HepG2 (cell line): ENCODE results near the gene POU1F1. TPM values are rescaled to one million over a fixed set of nuclear protein-coding genes. Genes with fewer than 3 reads are reported as not detected.
"Not testable (repeated sequence)": the region's sequence is repeated elsewhere in the genome, so short reads cannot be mapped to it uniquely, and the experiment has no call there.

Source experiments
- ATAC-seq: fragments of 200-7000 bp; cut with Tn5 transposase; 3 replicates; pipeline ENCODE4 v1.9.1; 2020; ENCODE audit warnings: mild to moderate bottlenecking, moderate library complexity
- BruUV-seq: library from RNA; stranded (reverse); fragments of 400-500 nt; replicated peaks from 2 replicates; lab custom pipeline; 2021; lab: Mats Ljungman, UMichigan
- CTCF ChIA-PET: fragments of 300-600 bp; formaldehyde crosslinking; extraction: SDS; loops from one replicate; lab custom pipeline; 2021; ENCODE audit warnings: low total read pairs, inconsistent platforms, low intra/inter-chr PET ratio; lab: Yijun Ruan, JAX
- POLR2A ChIA-PET: fragments of 350-600 bp; sonication (Branson Sonifier 250); formaldehyde crosslinking; loops from one replicate; lab custom pipeline; 2020; ENCODE audit warnings: antibody characterized with exemption, inconsistent platforms; lab: Yijun Ruan, JAX
- DNase-seq: peaks from one replicate; pipeline ENCODE4 v3.0.0-alpha.2; 2015; ENCODE audit warnings: low spot score
- FAIRE-seq: peaks from 3 replicates; lab custom pipeline; 2011; peaks lifted over from hg19 to GRCh38; lab: Jason Lieb, UNC
- H2AFZ ChIP-seq: one replicate; pipeline ENCODE4 v1.6.1; 2011; ENCODE audit warnings: low read length, inconsistent platforms
- H3K27ac ChIP-seq: fragments of 300-600 bp; 3 replicates; pipeline ENCODE4 v1.8.0; 2011; ENCODE audit warnings: mixed run types, mild to moderate bottlenecking, mixed read lengths, low read length, inconsistent platforms; ENCODE audit not compliant: insufficient read depth; ENCODE audit errors: extremely low read length
- H3K27me3 ChIP-seq, 2 experiments: fragments of 200-600 bp in 1 of 2; 2 replicates in 1 of 2; 3 replicates in 1 of 2; pipeline versions ENCODE4 v1.6.0 to v1.8.0; 2011; ENCODE audit warnings: low read length in 2 of 2, mild to moderate bottlenecking in 2 of 2, moderate library complexity in 2 of 2, inconsistent platforms in 1 of 2; ENCODE audit not compliant: insufficient read depth in 2 of 2, control insufficient read depth in 1 of 2
- H3K36me3 ChIP-seq, 2 experiments: fragments of 200-600 bp in 1 of 2; replicated peaks in 1 of 2; 2 replicates in 1 of 2; 3 replicates in 1 of 2; pipeline versions ENCODE4 v1.5.1 to v1.8.0; 2011; ENCODE audit warnings: low read length in 2 of 2, inconsistent platforms in 1 of 2; ENCODE audit not compliant: insufficient read depth in 2 of 2, control insufficient read depth in 1 of 2
- H3K4me1 ChIP-seq: 2 replicates; pipeline ENCODE4 v1.5.1; 2012; ENCODE audit warnings: low read length, inconsistent platforms; ENCODE audit not compliant: insufficient read depth
- H3K4me2 ChIP-seq: 2 replicates; pipeline ENCODE4 v1.6.0; 2011; ENCODE audit warnings: low read depth, low read length, inconsistent platforms
- H3K4me3 ChIP-seq, 3 experiments: fragments of 200-600 bp in 1 of 3; sonication (generic), shearing (Covaris generic) in 1 of 3; replicated peaks in 1 of 3; 2 replicates each; pipeline ENCODE4 v1.5.1; 2011 to 2016; ENCODE audit warnings: low read length in 3 of 3, inconsistent platforms in 2 of 3, low read depth in 2 of 3, mild to moderate bottlenecking in 2 of 3, control low read depth in 1 of 3, mixed read lengths in 1 of 3; ENCODE audit not compliant: insufficient read depth in 1 of 3
- H3K79me2 ChIP-seq: one replicate; pipeline ENCODE4 v1.6.1; 2011; ENCODE audit warnings: low read length, inconsistent platforms; ENCODE audit not compliant: insufficient read depth
- H3K9ac ChIP-seq: 2 replicates; pipeline ENCODE4 v1.6.0; 2011; ENCODE audit warnings: mild to moderate bottlenecking, low read depth, low read length, inconsistent platforms; ENCODE audit not compliant: insufficient read depth
- H3K9me3 ChIP-seq: 2 replicates; pipeline ENCODE4 v1.5.1; 2012; ENCODE audit warnings: mild to moderate bottlenecking, low read length
- H4K20me1 ChIP-seq: 2 replicates; pipeline ENCODE4 v1.6.0; 2011; ENCODE audit warnings: inconsistent platforms, mild to moderate bottlenecking, low read length, moderate library complexity; ENCODE audit not compliant: insufficient read depth
- CREB3 ChIP-seq: sonication (generic); formaldehyde crosslinking; IDR thresholded peaks from 2 replicates; pipeline ENCODE4 v1.5.0; 2020; ENCODE audit warnings: missing genetic modification reagents
- DNMT1 ChIP-seq: sonication (generic); formaldehyde crosslinking; IDR thresholded peaks from 2 replicates; pipeline ENCODE4 v1.5.1; 2020; ENCODE audit warnings: mild to moderate bottlenecking, missing genetic modification reagents
- GZF1 ChIP-seq: sonication (generic); formaldehyde crosslinking; IDR thresholded peaks from 2 replicates; pipeline ENCODE4 v1.5.1; 2020; ENCODE audit warnings: mild to moderate bottlenecking, missing genetic modification reagents
- HNRNPK ChIP-seq: fragments of 200-400 bp; formaldehyde crosslinking; IDR thresholded peaks from 2 replicates; pipeline ENCODE4 v1.6.1; 2018; ENCODE audit warnings: low read length, low read depth, moderate library complexity, mild to moderate bottlenecking; ENCODE audit not compliant: poor library complexity, severe bottlenecking
- RELA ChIP-seq: sonication (generic); formaldehyde crosslinking; IDR thresholded peaks from 2 replicates; pipeline ENCODE4 v1.4.0; 2020; ENCODE audit warnings: missing genetic modification reagents
- ZNF446 ChIP-seq: sonication (generic); formaldehyde crosslinking; IDR thresholded peaks from 2 replicates; pipeline ENCODE4 v1.5.0; 2020; ENCODE audit warnings: mild to moderate bottlenecking, missing genetic modification reagents
- WGBS: methylation state at CpG from one replicate; pipeline ENCODE4 v1.1.6; 2017; ENCODE audit warnings: low lambda C conversion rate; 5-methylcytosine and 5-hydroxymethylcytosine counted together
- in situ Hi-C: cut with HindIII; loops from 2 replicates; pipeline ENCODE4 v1.10.0; 2017; ENCODE audit warnings: low pct_unique_long_range_greater_than_20kb; ENCODE audit not compliant: extremely low pct_ligation_motif_present
- intact Hi-C: fragments of 100-400 bp; cut with micrococcal nuclease; formaldehyde crosslinking; loops from one replicate; pipeline ENCODE4 v1.10.0; 2022; ENCODE audit not compliant: unreplicated experiment
- polyA plus RNA-seq, 8 experiments: library from polyadenylated mRNA; depleted of rRNA in 3 of 8; stranded (reverse) in 7 of 8; unstranded in 1 of 8; fragments of >200 nt; fragmentation: Illumina TruSeq in 4 of 8; extraction: Trizol in 4 of 8; gene quantifications; 2 replicates each; pipeline versions ENCODE4 v1.2.1 to v1.2.3, GENCODE V29; 2011 to 2016; ENCODE audit warnings: low read depth in 4 of 8, missing spikeins in 1 of 8, mixed read lengths in 1 of 8; ENCODE audit not compliant: insufficient read depth in 1 of 8
- total RNA-seq, 5 experiments: library from RNA; depleted of rRNA; stranded (reverse); fragments of >200 nt; fragmentation: Illumina TruSeq; extraction: Trizol; gene quantifications; 2 replicates each; pipeline ENCODE4 v1.2.3, GENCODE V29; 2016; ENCODE audit warnings: low read depth in 1 of 5
- TF ChIP-seq, protein P1 (sequence below): sonication (generic); formaldehyde crosslinking; IDR thresholded peaks from 2 replicates; pipeline ENCODE4 v1.4.0; 2020; ENCODE audit warnings: missing genetic modification reagents

Gene POU1F1
- total and polyA plus RNA-seq, 2 of the 13 experiments (the other 11 are each of a cell fraction or from before 2014, with no cell fraction given) = not detected

- H3K27ac ChIP-seq = no peak overlapping the region
Observed at GRCh38 chr3:87248831-87249230, 27.6 kb downstream of the POU1F1 start.

DNA sequence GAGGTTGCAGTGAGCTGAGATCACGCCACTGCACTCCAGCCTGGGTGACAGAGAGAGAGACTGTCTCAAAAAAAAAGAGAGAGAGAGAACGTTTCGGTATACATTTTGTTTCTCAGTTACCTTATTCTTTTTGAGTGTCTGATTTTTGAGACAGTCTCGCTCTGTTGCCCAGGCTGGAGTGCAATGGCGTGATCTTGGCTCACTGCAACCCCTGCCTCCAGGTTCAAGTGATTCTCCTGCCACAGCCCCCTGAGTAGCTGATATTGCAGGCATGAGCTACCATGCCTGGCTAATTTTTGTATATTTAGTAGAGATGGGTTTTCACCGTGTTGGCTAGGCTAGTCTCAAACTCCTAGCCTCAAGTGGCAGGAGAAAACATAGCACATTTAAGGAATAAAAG lies 28.2 kb downstream of the POU1F1 start:
- not testable (repeated sequence) for H3K4me2 ChIP-seq, H3K79me2 ChIP-seq, BruUV-seq

More at GRCh38 chr3:87248831-87249230, 27.6 kb downstream of the POU1F1 start:
- Histone ChIP-seq H3K36me3 (peaks cover 0 to 19% of the 10 kb centered on the region in 2 experiments; a peak in 2 of 5 replicates), H4K20me1 (no peaks in the 10 kb centered on the region), H3K27me3 (no peaks in the 10 kb centered on the region), H3K4me3 (no peak overlapping the region), H3K9me3 (no peaks in the 10 kb centered on the region), H3K4me2 (no peak overlapping the region), H3K79me2 (no peaks in the 10 kb centered on the region), H3K9ac (no peak overlapping the region), H2AFZ (no peak overlapping the region), H3K4me1 (no peaks in the 10 kb centered on the region)
- ChIA-PET CTCF (no interaction called here), POLR2A (no interaction called here)
- BruUV-seq = no TSS peak
- in situ Hi-C loops (no loop called here), intact Hi-C loops (no loop called here)
- DNase-seq (no peak), ATAC-seq (no peak), FAIRE-seq (no peak)
- 92% methylated on average over 1 of the region's 1 CpG for WGBS
- TF ChIP-seq DNMT1 (CRISPR knock-in tag) (no peak), ZNF446 (CRISPR knock-in tag) (no peak), RELA (no peak), HNRNPK (peak; percentile 23), GZF1 (no peak), CREB3 (CRISPR knock-in tag) (no peak)
- TF ChIP-seq, protein P1, sequence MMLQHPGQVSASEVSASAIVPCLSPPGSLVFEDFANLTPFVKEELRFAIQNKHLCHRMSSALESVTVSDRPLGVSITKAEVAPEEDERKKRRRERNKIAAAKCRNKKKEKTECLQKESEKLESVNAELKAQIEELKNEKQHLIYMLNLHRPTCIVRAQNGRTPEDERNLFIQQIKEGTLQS (CRISPR knock-in tag) = no peak

More for the DNA sequence above, 28.2 kb downstream of the POU1F1 start:
- 96% methylated on average over 6 of the region's 6 CpGs for WGBS
- H3K9me3 ChIP-seq, H3K4me1 ChIP-seq, ATAC-seq, H3K27me3 ChIP-seq, intact Hi-C loops, H3K27ac ChIP-seq, CTCF ChIA-PET, H3K4me3 ChIP-seq, FAIRE-seq, H2AFZ ChIP-seq, H4K20me1 ChIP-seq, H3K9ac ChIP-seq, POLR2A ChIA-PET, in situ Hi-C loops, DNase-seq: not testable (repeated sequence)
- peaks cover 0 to 13% of the 10 kb centered on the region in 2 experiments; a peak in 2 of 5 replicates for H3K36me3 ChIP-seq
